AG04449 (cell line): ENCODE results near the gene METTL15.
"Not testable (repeated sequence)": the region's sequence is repeated elsewhere in the genome, so short reads cannot be mapped to it uniquely, and the experiment has no call there.

ENCODE experiments used
- CTCF ChIA-PET: fragments of 350-600 bp; formaldehyde crosslinking; extraction: SDS; loops from one replicate; lab custom pipeline; 2021; ENCODE audit warnings: antibody characterized with exemption; lab: Yijun Ruan, JAX
- POLR2A ChIA-PET: fragments of 400-600, 350-600 bp; formaldehyde crosslinking; extraction: SDS; loops from one replicate; lab custom pipeline; 2020; ENCODE audit warnings: antibody characterized with exemption, inconsistent platforms; lab: Yijun Ruan, JAX
- DNase-seq: peaks from one replicate; pipeline ENCODE4 v3.0.0-alpha.2; 2010; ENCODE audit warnings: low read depth, low spot score
- H3K4me3 ChIP-seq: 2 replicates; pipeline ENCODE4 v1.5.1; 2011; ENCODE audit warnings: low read depth, mild to moderate bottlenecking, control low read depth, low read length
- TF ChIP-seq, protein P1 (sequence below): IDR thresholded peaks from one replicate; pipeline ENCODE4 v1.5.1; 2011; ENCODE audit warnings: mild to moderate bottlenecking, moderate library complexity, low read length, control low read depth, inconsistent platforms; ENCODE audit not compliant: insufficient read depth; ENCODE audit errors: missing control alignments

Gene METTL15

DNA sequence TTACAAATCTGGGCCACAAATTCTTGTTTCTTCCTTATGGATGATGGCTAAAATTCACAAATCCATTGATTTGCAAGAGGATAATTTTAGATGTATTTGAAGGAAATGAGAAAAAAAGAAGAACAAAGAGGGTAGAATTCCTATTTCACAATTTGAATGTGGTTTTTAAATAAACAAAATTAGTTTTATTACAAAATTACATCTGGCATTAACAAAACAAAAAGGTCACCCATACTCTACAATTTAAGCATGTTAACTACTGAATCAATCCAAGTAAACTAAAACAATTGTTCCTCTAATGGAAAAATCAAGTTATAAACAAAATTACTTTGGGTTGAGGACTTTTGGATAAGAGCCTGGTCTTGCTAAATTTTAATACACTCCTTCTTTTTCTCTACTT is 242.0 kb downstream of the METTL15 start:
- DNase-seq, result no peak
- TF ChIP-seq, protein P1, sequence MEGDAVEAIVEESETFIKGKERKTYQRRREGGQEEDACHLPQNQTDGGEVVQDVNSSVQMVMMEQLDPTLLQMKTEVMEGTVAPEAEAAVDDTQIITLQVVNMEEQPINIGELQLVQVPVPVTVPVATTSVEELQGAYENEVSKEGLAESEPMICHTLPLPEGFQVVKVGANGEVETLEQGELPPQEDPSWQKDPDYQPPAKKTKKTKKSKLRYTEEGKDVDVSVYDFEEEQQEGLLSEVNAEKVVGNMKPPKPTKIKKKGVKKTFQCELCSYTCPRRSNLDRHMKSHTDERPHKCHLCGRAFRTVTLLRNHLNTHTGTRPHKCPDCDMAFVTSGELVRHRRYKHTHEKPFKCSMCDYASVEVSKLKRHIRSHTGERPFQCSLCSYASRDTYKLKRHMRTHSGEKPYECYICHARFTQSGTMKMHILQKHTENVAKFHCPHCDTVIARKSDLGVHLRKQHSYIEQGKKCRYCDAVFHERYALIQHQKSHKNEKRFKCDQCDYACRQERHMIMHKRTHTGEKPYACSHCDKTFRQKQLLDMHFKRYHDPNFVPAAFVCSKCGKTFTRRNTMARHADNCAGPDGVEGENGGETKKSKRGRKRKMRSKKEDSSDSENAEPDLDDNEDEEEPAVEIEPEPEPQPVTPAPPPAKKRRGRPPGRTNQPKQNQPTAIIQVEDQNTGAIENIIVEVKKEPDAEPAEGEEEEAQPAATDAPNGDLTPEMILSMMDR, result no peak
- no peak overlapping the region for H3K4me3 ChIP-seq
- CTCF ChIA-PET, result no interaction called here
- POLR2A ChIA-PET, result no interaction called here

GRCh38 chr11:28353991-28354390 is 245.8 kb downstream of the METTL15 start:
- H3K4me3 ChIP-seq, result no peak overlapping the region
- POLR2A ChIA-PET, result no interaction called here
- TF ChIP-seq, protein P1, result no peak
- no peak for DNase-seq
- CTCF ChIA-PET, result interaction anchor here (1.2 kb wide), 1 partner anchor 13 kb away, joined by 3 read pairs; no protein-coding TSS in a partner anchor

DNA sequence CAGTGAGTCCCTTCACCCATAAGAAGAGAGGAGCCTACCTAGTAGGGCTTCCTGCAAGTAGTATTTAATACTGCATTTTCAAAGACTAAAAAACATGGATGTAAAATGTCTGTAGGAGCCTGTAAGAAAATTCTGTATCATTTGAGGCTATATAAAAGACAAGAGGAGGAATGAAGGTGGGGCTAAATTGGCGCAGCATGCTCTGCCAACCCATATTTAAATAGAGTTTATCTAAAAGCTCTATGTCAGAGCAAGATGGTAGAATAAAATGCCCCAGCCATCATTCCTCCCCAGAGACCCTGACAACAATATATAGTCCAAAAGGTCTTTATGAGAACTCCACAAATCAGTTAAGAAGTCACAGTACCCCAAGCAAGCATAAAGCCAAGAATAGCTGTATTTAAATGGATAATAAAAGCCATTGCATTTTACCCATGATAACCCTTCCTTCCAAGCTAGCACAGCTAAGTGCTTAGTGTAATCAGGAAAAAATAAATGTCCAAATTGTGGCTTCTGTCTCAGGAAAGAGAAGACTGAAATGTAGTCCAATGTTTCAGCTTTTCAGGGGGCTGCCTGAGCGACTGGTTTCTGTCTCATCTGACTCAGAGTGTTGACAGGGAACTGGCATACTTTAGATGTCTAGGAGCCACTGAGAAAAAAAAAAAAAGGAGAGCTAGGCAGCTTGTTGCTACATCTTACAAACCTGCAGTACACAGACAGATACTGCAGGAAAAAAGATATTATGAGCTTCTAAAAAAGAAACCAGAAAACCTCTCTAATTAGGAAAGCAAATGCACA is 258.6 kb downstream of the METTL15 start:
- ChIA-PET POLR2A (interaction anchor here (0.8 kb wide), 1 partner anchor 34 kb away, joined by 3 read pairs; no protein-coding TSS in a partner anchor), CTCF (interaction anchor here (0.7 to 1.9 kb wide), 4 partner anchors 12 to 961 kb away, joined by 3 to 5 read pairs (median 3); no protein-coding TSS in a partner anchor)
- no peak overlapping the region for H3K4me3 ChIP-seq
- TF ChIP-seq, protein P1, result no peak
- DNase-seq, result no peak

GRCh38 chr11:28378095-28378494 is 269.9 kb downstream of the METTL15 start:
- H3K4me3 ChIP-seq, POLR2A ChIA-PET, CTCF ChIA-PET, DNase-seq: not testable (repeated sequence)
